Left renal pelvis (tissue), 4 donors: ENCODE results near the gene STX16. TPM values are rescaled to one million over a fixed set of nuclear protein-coding genes. Genes with fewer than 3 reads are reported as not detected.
"Not testable (repeated sequence)": the region's sequence is repeated elsewhere in the genome, so short reads cannot be mapped to it uniquely, and the experiment has no call there.

Experiments used
- DNase-seq, 4 donors: peaks; one replicate each; pipeline ENCODE4 v3.0.0-alpha.2; 2013; ENCODE audit warnings: low read depth in 4 of 4, low spot score in 3 of 4
- polyA plus RNA-seq, 4 donors: library from polyadenylated mRNA; unstranded; fragments of 120-200 nt; gene quantifications; one replicate each; pipeline ENCODE4 v1.2.1, GENCODE V29; 2013; ENCODE audit not compliant: insufficient read length in 4 of 4

Gene STX16
- polyA plus RNA-seq, 4 donors, result 46.5 to 81.7 (median 66.6) TPM

- no peak for DNase-seq
These were observed 68.2 kb downstream of the STX16 start for GRCh38 chr20:58719258-58719657.

- DNase-seq, result no peak
These were observed 68.9 kb downstream of the STX16 start for GRCh38 chr20:58719971-58720371.

GRCh38 chr20:58720890-58721289 is 69.8 kb downstream of the STX16 start:
- no peak for DNase-seq

- DNase-seq, result no peak
These were observed 71.1 kb downstream of the STX16 start for GRCh38 chr20:58721951-58722778.

DNA sequence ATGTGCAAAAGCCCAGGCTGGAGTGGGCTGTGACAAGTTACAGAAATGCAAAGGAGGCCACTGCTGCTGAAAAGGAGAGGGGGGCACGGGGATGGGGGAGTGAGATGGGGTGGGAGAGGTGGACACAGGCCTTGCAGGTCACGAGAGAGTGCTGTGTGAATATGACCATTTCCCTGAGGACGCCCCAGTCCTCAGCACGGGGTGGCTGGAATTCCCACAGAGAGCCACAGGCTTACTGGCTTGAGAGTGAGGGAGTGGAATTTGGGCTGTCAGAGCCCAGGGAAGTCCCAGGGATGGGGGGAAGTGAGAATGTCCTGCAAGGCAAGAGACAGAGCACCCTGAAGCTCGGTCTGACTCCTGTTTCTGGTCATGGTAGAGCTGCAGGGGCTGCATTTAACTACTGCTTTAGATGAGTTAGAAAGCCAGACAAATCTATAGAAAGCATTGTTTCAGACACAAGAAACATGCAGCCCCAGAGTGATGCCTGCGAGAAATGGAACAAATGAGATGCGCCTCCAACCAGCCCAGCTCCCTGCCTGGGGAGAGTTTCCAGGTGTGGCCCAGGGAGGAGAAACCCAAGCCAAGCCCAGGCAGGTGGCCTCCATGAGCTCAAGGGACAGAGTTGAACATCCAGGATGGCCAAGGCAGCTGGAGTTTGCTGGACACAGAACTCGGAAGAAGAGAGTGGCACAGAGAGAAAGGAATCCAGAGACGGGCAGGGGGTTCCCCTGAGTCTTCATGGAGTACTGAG is 72.0 kb downstream of the STX16 start:
- no peak for DNase-seq

GRCh38 chr20:58723628-58723984 is 72.5 kb downstream of the STX16 start:
- DNase-seq, result no peak

DNA sequence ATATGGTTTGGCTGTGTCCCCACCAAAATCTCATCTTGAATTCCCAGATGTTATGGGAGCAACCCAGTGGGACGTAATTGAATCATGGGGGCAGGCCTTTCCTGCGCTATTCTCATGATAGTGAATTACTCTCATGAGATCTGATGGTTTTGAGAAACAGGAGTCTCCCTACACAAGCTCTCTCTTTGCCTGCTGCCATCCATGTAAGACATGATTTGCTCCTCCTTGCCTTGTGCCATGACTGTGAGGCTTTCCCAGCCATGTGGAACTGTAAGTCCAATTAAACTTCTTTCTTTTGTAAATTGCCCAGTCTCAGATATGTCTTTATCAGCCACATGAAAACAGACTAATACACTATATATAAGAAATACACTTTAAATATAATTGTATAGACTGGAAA is 75.1 kb downstream of the STX16 start:
- DNase-seq, result not testable (repeated sequence)

Other genes starting within 250 kb of the STX16 start
- 10 to 100 TPM; 12.0 to 28.1 (median 13.7) TPM for gene APCDD1L, start 135.9 kb upstream of the STX16 start, polyA plus RNA-seq
- gene NPEPL1, start 41.5 kb downstream of the STX16 start, polyA plus RNA-seq, result 10 to 100 TPM; 35.2 to 57.2 (median 40.6) TPM
- gene GNAS-AS1, start 199.6 kb downstream of the STX16 start, polyA plus RNA-seq, result 1 to 10 TPM in 1 of 4 donors, under 1 TPM in 3; 0.67 to 1.8 (median 0.80) TPM
- 1,000 to 10,000 TPM; 1,915 to 2,381 (median 2,089) TPM for gene GNAS, start 201.4 kb downstream of the STX16 start, polyA plus RNA-seq